ENCODE results near the gene KCNA1.

The KCNA1 gene

GRCh38 chr12:4960547-4960946, 50.8 kb downstream of the KCNA1 start:
- DNase-seq (ENCODE audit: low read depth in 3 of 3): no peak

GRCh38 chr12:4961311-4961710, 51.6 kb downstream of the KCNA1 start:
- DNase-seq (ENCODE audit: low read depth in 3 of 3): no peak

GRCh38 chr12:4962539-4963486, 53.1 kb downstream of the KCNA1 start:
- DNase-seq (ENCODE audit: low read depth in 3 of 3): no peak
